ENCODE results near the gene SYNGR2.

The SYNGR2 gene

GRCh38 chr17:78196716-78197115 is 28.3 kb downstream of the SYNGR2 start:
- TF ChIP-seq CTCF (IDR thresholded peaks at IDR 0.05; ENCODE audit: control insufficient read depth, insufficient read depth, low read depth, low read length, missing control alignments), result no peak
- no peak for DNase-seq (ENCODE audit: low read depth)
- no peak overlapping the region for H3K4me3 ChIP-seq (ENCODE audit: control insufficient read depth, low read depth, low read length)

- no peak overlapping the region for H3K4me3 ChIP-seq (ENCODE audit: control insufficient read depth, low read depth, low read length)
- no peak for DNase-seq (ENCODE audit: low read depth)
- TF ChIP-seq CTCF (IDR thresholded peaks at IDR 0.05; ENCODE audit: control insufficient read depth, insufficient read depth, low read depth, low read length, missing control alignments), result no peak
Measured at GRCh38 chr17:78197147-78197832, 28.9 kb downstream of the SYNGR2 start.

DNA sequence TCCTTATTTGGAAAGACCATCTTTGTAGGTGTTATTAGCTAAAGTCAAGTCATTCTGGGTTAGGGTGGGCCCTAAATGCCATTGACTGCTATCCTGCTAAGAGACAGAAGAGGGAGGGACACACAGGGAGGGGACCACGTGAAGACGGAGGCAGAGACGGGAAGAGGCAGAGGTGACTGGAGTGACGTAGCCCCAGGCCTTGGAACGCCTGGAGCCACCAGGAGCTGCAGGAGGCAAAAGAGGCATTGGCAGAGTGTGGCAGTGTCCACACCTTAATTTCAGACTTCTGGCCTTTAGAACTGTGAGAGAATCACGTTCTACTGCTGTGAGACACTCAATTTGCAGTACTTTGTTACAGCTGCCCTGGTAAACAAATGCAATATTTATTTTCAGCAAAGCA is 32.1 kb downstream of the SYNGR2 start:
- no peak for TF ChIP-seq CTCF (IDR thresholded peaks at IDR 0.05; ENCODE audit: control insufficient read depth, insufficient read depth, low read depth, low read length, missing control alignments)
- H3K4me3 ChIP-seq (ENCODE audit: control insufficient read depth, low read depth, low read length), result no peak overlapping the region
- DNase-seq (ENCODE audit: low read depth), result no peak

GRCh38 chr17:78202666-78203065 is 34.3 kb downstream of the SYNGR2 start:
- no peak overlapping the region for H3K4me3 ChIP-seq (ENCODE audit: control insufficient read depth, low read depth, low read length)
- no peak for DNase-seq (ENCODE audit: low read depth)
- TF ChIP-seq CTCF (IDR thresholded peaks at IDR 0.05; ENCODE audit: control insufficient read depth, insufficient read depth, low read depth, low read length, missing control alignments), result no peak

DNA sequence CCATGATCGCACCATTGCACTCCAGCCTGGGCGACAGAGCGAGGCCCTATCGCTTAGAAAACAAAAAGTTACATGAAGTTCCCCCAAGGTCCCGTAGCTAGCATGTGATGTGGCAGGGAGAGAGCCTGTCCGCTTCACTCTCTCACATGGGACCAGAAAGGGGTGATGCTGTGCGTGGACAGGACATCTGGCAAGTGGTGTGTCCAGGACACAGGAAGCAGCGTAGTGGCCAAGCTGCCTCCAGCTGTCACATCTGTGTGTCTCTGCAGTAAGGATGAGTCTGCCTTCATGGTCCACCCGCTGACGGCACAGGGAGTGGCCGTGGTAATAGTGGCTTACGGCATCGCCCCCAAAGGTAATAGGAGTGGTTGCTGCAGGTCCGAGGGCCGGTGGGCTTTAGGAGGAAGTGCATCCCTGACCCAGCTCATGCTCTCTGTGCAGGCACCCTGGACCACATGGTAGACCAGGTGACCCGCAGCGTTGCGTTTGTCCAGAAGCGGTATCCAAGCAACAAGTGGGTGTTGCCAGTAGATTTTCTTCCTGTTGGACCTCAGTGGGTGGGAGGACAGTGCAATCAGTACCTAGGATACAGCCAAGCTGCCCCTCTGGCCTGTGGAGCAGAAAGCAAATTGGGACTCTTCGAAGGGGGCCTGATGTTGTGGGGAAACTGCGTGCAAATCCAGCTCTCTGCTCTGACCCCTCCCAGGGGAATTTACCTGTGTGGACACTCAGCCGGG is 36.2 kb downstream of the SYNGR2 start:
- no peak for DNase-seq (ENCODE audit: low read depth)
- H3K4me3 ChIP-seq (ENCODE audit: control insufficient read depth, low read depth, low read length), result no peak overlapping the region
- TF ChIP-seq CTCF (IDR thresholded peaks at IDR 0.05; ENCODE audit: control insufficient read depth, insufficient read depth, low read depth, low read length, missing control alignments), result no peak

DNA sequence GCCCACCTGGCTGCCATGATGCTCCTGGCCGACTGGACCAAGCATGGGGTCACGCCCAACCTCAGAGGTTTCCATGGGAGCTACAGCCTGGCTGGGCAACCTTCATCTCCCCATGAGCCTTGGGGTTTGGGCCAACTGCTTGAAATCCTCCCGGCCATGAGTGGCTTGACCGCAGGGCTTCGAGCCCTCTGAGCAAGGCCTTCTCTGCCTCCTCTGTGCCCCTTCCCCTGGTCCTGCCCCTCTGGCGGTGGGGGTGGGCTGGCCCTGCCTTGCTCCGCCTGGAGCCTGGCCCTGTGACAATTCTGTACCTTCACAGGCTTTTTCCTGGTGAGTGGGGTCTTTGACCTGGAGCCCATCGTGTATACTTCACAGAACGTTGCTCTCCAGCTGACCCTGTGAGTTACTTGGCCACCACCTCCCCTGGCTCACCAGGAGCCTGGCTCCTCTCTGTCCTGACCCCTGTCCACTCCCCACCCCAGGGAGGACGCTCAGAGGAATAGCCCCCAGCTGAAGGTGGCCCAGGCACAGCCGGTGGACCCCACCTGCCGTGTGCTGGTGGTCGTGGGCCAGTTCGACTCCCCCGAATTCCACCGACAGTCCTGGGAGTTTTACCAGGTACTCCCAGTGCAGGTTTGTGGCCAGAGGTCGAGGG is 36.9 kb downstream of the SYNGR2 start:
- H3K4me3 ChIP-seq (ENCODE audit: control insufficient read depth, low read depth, low read length), result no peak overlapping the region
- no peak for TF ChIP-seq CTCF (IDR thresholded peaks at IDR 0.05; ENCODE audit: control insufficient read depth, insufficient read depth, low read depth, low read length, missing control alignments)
- no peak for DNase-seq (ENCODE audit: low read depth)

Measured in AG09309 (cell line).